Epithelial cell of proximal tubule (primary cell): ENCODE measurements around the gene ARIH2. TPM values are rescaled to one million over a fixed set of nuclear protein-coding genes. Genes with fewer than 3 reads are reported as not detected.

Experiments
- DNase-seq: peaks from one replicate; pipeline ENCODE4 v3.0.0-alpha.2; 2011; ENCODE audit warnings: low read depth
- H3K4me3 ChIP-seq: 2 replicates; pipeline ENCODE4 v1.5.1; 2011; ENCODE audit warnings: low read depth, mild to moderate bottlenecking, low read length
- CTCF ChIP-seq: conservative IDR thresholded peaks from 2 replicates; pipeline ENCODE4 v1.5.1; 2012; ENCODE audit warnings: low read depth, mild to moderate bottlenecking, low read length
- total RNA-seq: library from RNA; depleted of rRNA; stranded (reverse); fragments of >200 nt; gene quantifications from 2 replicates; pipeline ENCODE4 v1.2.3, GENCODE V29; 2015

Gene ARIH2
- total RNA-seq, 1 donor from 2014 or later: 44.8 TPM

GRCh38 chr3:48885753-48886152 is 32.9 kb upstream of the ARIH2 start:
- DNase-seq: peak; percentile 15
- TF ChIP-seq CTCF: no peak
- no peak overlapping the region for H3K4me3 ChIP-seq

- DNase-seq: no peak
- TF ChIP-seq CTCF: no peak
- H3K4me3 ChIP-seq: no peak overlapping the region
Measured at GRCh38 chr3:48891606-48892005, 27.0 kb upstream of the ARIH2 start.

- no peak for TF ChIP-seq CTCF
- H3K4me3 ChIP-seq: no peak overlapping the region
- no peak for DNase-seq
Measured at GRCh38 chr3:48894516-48894915, 24.1 kb upstream of the ARIH2 start.

GRCh38 chr3:48896936-48897335 is 21.7 kb upstream of the ARIH2 start:
- H3K4me3 ChIP-seq: no peak overlapping the region
- no peak for TF ChIP-seq CTCF
- DNase-seq: no peak

GRCh38 chr3:48897460-48898376 is 20.9 kb upstream of the ARIH2 start:
- DNase-seq: no peak
- TF ChIP-seq CTCF: no peak
- H3K4me3 ChIP-seq: peak overlapping the region; percentile 67

- H3K4me3 ChIP-seq: peak within 1 kb of the TSS; percentile 67
- DNase-seq: no peak
- TF ChIP-seq CTCF: no peak
Measured at GRCh38 chr3:48898383-48899234, 20.0 kb upstream of the ARIH2 start, which contains the start of gene SLC25A20. TSS of gene SLC25A20 (minus strand) at chr3:48898882. CDS start at chr3:48898794, 88 bp downstream.
